Endodermal cell (in vitro differentiated cells): ENCODE measurements around the gene BEST2. TPM values are rescaled to one million over a fixed set of nuclear protein-coding genes. Genes with fewer than 3 reads are reported as not detected.
A peak's percentile ranks its signal among the peaks of the same experiment; 100 is the strongest.

ENCODE experiments used
- DNase-seq: peaks from one replicate; pipeline ENCODE4 v3.0.0-alpha.2; 2017
- H3K27ac ChIP-seq: 2 replicates; pipeline ENCODE4 v1.5.1; 2013; ENCODE audit warnings: mild to moderate bottlenecking, low read depth, low read length, moderate library complexity
- H3K27me3 ChIP-seq: 2 replicates; pipeline ENCODE4 v1.6.1; 2013; ENCODE audit warnings: mild to moderate bottlenecking, low read length, moderate library complexity; ENCODE audit not compliant: insufficient read depth, control insufficient read depth, poor library complexity, severe bottlenecking
- H3K36me3 ChIP-seq: 2 replicates; pipeline ENCODE4 v1.7.0; 2013; ENCODE audit warnings: mild to moderate bottlenecking, low read length, moderate library complexity; ENCODE audit not compliant: control insufficient read depth, insufficient read depth
- H3K4me1 ChIP-seq: one replicate; pipeline ENCODE4 v1.7.0; 2013; ENCODE audit warnings: low read length; ENCODE audit not compliant: control insufficient read depth, insufficient read depth
- H3K4me3 ChIP-seq: 2 replicates; pipeline ENCODE4 v1.5.1; 2013; ENCODE audit warnings: mild to moderate bottlenecking, low read length, moderate library complexity
- H3K9ac ChIP-seq: 2 replicates; pipeline ENCODE4 v1.6.1; 2013; ENCODE audit warnings: mild to moderate bottlenecking, low read length, moderate library complexity; ENCODE audit not compliant: poor library complexity, severe bottlenecking; ENCODE audit errors: extremely low read depth
- H3K9me3 ChIP-seq: 2 replicates; pipeline ENCODE4 v1.6.1; 2013; ENCODE audit warnings: mild to moderate bottlenecking, low read length, moderate library complexity; ENCODE audit not compliant: control insufficient read depth
- H3K27ac Mint-ChIP-seq: 2 replicates; pipeline ENCODE4 v1.8.0; 2020; ENCODE audit warnings: mixed read lengths
- H3K27me3 Mint-ChIP-seq: 2 replicates; pipeline ENCODE4 v1.8.0; 2021; ENCODE audit warnings: mild to moderate bottlenecking, mixed read lengths; ENCODE audit not compliant: insufficient read depth
- H3K36me3 Mint-ChIP-seq: 2 replicates; pipeline ENCODE4 v1.8.0; 2020; ENCODE audit warnings: low read depth, mixed read lengths
- H3K4me1 Mint-ChIP-seq: 2 replicates; pipeline ENCODE4 v1.8.0; 2020; ENCODE audit warnings: mixed read lengths
- H3K4me3 Mint-ChIP-seq: 2 replicates; pipeline ENCODE4 v1.8.0; 2020; ENCODE audit warnings: mild to moderate bottlenecking, moderate library complexity, mixed read lengths
- H3K9me3 Mint-ChIP-seq: 2 replicates; pipeline ENCODE4 v1.8.0; 2020; ENCODE audit warnings: mild to moderate bottlenecking, mixed read lengths
- CTCF ChIP-seq: fragments of 200-600 bp; sonication (generic); conservative IDR thresholded peaks from 2 replicates; pipeline ENCODE4 v1.5.0; 2021; ENCODE audit warnings: antibody characterized with exemption, mild to moderate bottlenecking
- WGBS, 2 experiments: methylation state at CpG; one replicate each; pipeline versions ENCODE4 v1.1.5 to v1.1.7; 2013; ENCODE audit warnings: missing lambda C conversion rate in 2 of 2, mixed read lengths in 1 of 2; ENCODE audit not compliant: insufficient coverage in 1 of 2, insufficient read length in 1 of 2; 5-methylcytosine and 5-hydroxymethylcytosine counted together
- total RNA-seq, 2 donors: library from RNA; stranded (reverse); fragmentation: NEBNext Ultra II Directional in 1 of 2; extraction: Animal tissue kit (Norgen Biotek cat#: 25700) in 1 of 2; gene quantifications; 2 replicates in 1 of 2; 3 replicates in 1 of 2; pipeline ENCODE4 v1.2.1, GENCODE V29; 2021

Gene BEST2
- total RNA-seq, 2 donors from 2014 or later = 0.95 to 1.2 TPM

GRCh38 chr19:12763100-12763499 is 11.5 kb downstream of the BEST2 start:
- no peaks in the 10 kb centered on the region for H3K9me3 ChIP-seq
- H3K27ac Mint-ChIP-seq = no peak overlapping the region
- peaks cover 8% of the 10 kb centered on the region for H3K9me3 Mint-ChIP-seq
- H3K4me1 Mint-ChIP-seq = peaks cover 8% of the 10 kb centered on the region
- H3K27me3 Mint-ChIP-seq = no peaks in the 10 kb centered on the region
- DNase-seq = no peak
- H3K4me3 ChIP-seq = no peak overlapping the region
- no peaks in the 10 kb centered on the region for H3K4me1 ChIP-seq
- H3K9ac ChIP-seq = no peak overlapping the region
- peaks cover 53% of the 10 kb centered on the region for H3K36me3 Mint-ChIP-seq
- 94% methylated on average over 3 to 11 of the region's 11 CpGs for WGBS, 2 experiments
- TF ChIP-seq CTCF = no peak
- H3K27me3 ChIP-seq = no peaks in the 10 kb centered on the region
- H3K4me3 Mint-ChIP-seq = no peak overlapping the region
- peaks cover 10% of the 10 kb centered on the region for H3K36me3 ChIP-seq
- H3K27ac ChIP-seq = no peak overlapping the region

GRCh38 chr19:12764698-12765097 is 13.1 kb downstream of the BEST2 start:
- TF ChIP-seq CTCF = no peak
- H3K4me1 ChIP-seq = no peaks in the 10 kb centered on the region
- H3K4me3 Mint-ChIP-seq = no peak overlapping the region
- no peaks in the 10 kb centered on the region for H3K9me3 ChIP-seq
- no peaks in the 10 kb centered on the region for H3K27me3 Mint-ChIP-seq
- peaks cover 10% of the 10 kb centered on the region for H3K36me3 ChIP-seq
- no peak overlapping the region for H3K9ac ChIP-seq
- no peak overlapping the region for H3K27ac Mint-ChIP-seq
- WGBS, 2 experiments = 94 to 98% methylated on average over 9 to 16 of the region's 16 CpGs
- DNase-seq = no peak
- H3K4me3 ChIP-seq = no peak overlapping the region
- H3K27ac ChIP-seq = no peak overlapping the region
- H3K9me3 Mint-ChIP-seq = peaks cover 8% of the 10 kb centered on the region
- peaks cover 3% of the 10 kb centered on the region for H3K4me1 Mint-ChIP-seq
- peaks cover 58% of the 10 kb centered on the region for H3K36me3 Mint-ChIP-seq
- H3K27me3 ChIP-seq = no peaks in the 10 kb centered on the region

- peak; percentile 95 for DNase-seq
- Mint-ChIP-seq H3K4me1 (peaks cover 4% of the 10 kb centered on the region), H3K27ac (peak overlapping the region; percentile 84), H3K4me3 (peak overlapping the region; percentile 49), H3K27me3 (no peaks in the 10 kb centered on the region), H3K9me3 (peaks cover 5% of the 10 kb centered on the region), H3K36me3 (peaks cover 61% of the 10 kb centered on the region)
- WGBS, 2 experiments = 6 to 7% methylated on average over 19 to 30 of the region's 30 CpGs
- no peaks in the 10 kb centered on the region for H3K27me3 ChIP-seq
- H3K4me3 ChIP-seq = peak overlapping the region; percentile 82
- H3K27ac ChIP-seq = no peak overlapping the region
- H3K4me1 ChIP-seq = no peaks in the 10 kb centered on the region
- peak overlapping the region; percentile 38 for H3K9ac ChIP-seq
- peak; percentile 82 for TF ChIP-seq CTCF
- H3K9me3 ChIP-seq = no peaks in the 10 kb centered on the region
- peaks cover 10% of the 10 kb centered on the region for H3K36me3 ChIP-seq
Measured at GRCh38 chr19:12766051-12766521, 14.5 kb downstream of the BEST2 start.
